HG03558 (cell line): Measurements from ENCODE around the gene CHDH.

Experiments used
- ATAC-seq: cut with Tn5 transposase; IDR thresholded peaks from one replicate; pipeline ENCODE4 v1.9.1; 2021; ENCODE audit warnings: moderate number of reproducible peaks; ENCODE audit not compliant: unreplicated experiment; ENCODE audit errors: extremely low read depth

CHDH gene

GRCh38 chr3:53858096-53858741, 12.0 kb upstream of the CHDH start:
- no peak for ATAC-seq

GRCh38 chr3:53856964-53857363, 10.7 kb upstream of the CHDH start:
- ATAC-seq, result no peak

- no peak for ATAC-seq
Observed at GRCh38 chr3:53850895-53851294, 4.7 kb upstream of the CHDH start.

DNA sequence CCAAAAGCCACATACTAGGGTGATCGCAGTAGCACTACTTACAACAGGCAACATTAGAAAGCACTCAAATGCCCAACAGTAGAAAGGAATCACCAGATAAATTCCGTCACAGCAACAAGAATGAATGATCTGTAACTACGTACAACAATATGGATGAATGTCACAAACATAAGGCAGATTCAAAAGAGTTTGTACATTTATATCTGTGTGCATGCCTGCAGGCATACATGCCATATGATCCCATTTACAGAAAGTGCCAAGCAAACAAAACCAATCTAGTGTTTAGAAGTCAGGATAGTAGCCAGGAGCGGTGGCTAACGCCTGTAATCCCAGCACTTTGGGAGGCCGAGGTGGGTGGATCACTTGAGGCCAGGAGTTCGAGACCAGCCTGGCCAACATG, 3.7 kb upstream of the CHDH start:
- no peak for ATAC-seq

DNA sequence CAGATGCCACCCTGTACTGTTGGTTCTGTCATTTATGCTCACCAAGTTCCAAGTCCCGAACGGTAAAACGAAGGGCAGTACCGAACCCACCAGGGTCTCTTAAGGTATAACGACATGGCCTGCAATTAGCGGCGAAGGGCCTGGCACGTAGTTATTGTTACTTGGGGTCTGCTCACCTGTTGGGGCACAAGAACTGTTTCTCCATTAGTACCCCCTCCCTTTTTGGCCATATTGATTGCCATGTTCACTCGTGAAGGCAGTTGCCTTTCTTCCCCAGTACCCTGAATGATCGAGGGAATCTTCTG, 584 bp upstream of the CHDH start:
- ATAC-seq, result no peak

DNA sequence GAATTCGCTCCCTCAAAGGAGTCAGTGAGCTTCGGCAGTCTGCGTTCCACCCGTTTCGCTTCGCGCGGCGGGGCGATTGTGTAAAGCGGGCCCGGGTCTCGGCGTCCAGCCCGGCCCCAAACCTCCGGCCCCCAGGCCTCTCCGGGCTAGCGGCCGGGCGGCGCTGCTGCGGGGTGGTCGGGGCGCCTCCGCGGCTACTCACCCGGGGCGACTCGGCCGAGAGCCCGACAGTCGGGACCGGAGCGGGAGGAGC, 412 bp downstream of the CHDH start:
- ATAC-seq, result no peak

- no peak for ATAC-seq
Observed at GRCh38 chr3:53845103-53845880, 927 bp downstream of the CHDH start.

GRCh38 chr3:53844262-53845102, 1.7 kb downstream of the CHDH start:
- ATAC-seq, result no peak

- ATAC-seq, result no peak
Observed at GRCh38 chr3:53843195-53844177, 2.7 kb downstream of the CHDH start.

- ATAC-seq, result no peak
Observed at GRCh38 chr3:53842436-53843194, 3.6 kb downstream of the CHDH start.

DNA sequence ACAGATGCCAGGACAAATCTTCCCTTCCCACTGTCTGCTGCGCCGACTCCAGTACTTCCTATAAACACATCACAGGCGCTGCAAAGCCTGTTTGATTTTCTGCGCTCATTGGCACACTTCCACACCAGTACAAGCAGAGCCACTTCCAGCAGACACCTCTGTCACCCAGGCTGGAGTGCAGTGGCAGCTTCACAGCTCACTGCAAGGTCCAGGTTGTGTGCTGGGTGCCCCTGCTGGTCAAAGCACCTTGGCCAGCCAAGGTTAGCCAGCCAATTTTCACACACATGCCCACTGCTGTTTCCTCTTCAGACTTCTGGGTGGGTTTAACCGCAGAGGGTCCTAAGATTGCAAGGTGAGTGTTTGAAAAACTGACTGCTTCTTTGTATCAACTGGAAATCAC, 4.9 kb downstream of the CHDH start:
- ATAC-seq, result no peak

GRCh38 chr3:53837331-53837730, 8.9 kb downstream of the CHDH start:
- no peak for ATAC-seq

DNA sequence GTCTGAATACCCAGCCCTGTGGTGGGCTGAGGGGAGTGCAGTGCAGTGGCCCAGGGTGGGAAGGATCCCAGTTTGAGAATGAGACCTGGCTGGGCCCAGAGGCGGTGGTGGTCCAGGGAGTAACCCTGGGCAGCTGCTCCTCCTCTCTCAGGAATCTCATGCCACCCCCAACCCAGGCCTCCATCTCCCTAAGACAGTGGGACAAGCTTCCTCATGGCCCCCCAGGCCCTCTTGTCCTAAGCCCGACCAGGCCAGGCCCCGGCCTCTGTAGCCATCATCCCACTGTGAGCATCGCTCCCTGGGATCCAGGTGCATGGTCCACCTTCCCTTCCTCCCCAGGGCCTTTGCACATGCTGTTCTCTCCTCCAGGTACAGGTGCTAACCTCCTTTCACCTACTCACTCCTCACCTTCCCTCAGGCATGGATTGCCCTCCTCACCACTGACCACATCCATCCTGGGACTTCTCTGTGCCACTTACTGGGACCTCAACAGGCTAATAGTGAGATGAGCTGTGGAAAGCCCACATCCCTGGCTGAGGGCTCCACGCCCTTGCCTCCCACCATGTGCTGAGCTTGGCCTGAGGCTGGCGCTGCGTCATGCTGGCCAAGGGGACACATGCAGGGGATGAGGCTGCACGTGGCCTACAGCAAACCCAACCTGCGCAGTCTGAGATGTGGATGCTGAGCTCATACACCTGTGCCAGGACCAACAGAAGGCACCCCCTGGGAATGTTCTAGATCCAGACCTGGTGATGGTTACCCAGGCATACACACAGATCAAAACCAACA, 9.9 kb downstream of the CHDH start:
- no peak for ATAC-seq

DNA sequence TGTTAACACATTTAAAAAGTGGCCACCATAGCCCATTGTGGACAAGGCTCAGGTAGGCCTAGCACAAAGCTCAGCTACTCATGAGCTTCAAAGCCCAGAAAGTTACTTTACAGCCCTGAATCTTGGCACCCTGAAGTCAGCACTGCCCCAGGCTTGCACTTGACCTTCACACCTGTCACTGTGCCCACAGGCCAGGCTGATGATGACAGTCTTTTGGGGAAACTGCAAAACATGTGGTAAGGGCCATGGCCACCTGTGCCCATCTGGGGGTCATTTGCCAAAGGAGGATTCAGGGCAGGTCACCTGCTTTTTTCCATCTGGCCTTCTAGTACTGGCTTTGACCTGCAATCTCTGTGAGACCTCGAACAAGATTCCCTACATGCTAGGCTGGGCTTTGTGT, 11.0 kb downstream of the CHDH start:
- no peak for ATAC-seq

DNA sequence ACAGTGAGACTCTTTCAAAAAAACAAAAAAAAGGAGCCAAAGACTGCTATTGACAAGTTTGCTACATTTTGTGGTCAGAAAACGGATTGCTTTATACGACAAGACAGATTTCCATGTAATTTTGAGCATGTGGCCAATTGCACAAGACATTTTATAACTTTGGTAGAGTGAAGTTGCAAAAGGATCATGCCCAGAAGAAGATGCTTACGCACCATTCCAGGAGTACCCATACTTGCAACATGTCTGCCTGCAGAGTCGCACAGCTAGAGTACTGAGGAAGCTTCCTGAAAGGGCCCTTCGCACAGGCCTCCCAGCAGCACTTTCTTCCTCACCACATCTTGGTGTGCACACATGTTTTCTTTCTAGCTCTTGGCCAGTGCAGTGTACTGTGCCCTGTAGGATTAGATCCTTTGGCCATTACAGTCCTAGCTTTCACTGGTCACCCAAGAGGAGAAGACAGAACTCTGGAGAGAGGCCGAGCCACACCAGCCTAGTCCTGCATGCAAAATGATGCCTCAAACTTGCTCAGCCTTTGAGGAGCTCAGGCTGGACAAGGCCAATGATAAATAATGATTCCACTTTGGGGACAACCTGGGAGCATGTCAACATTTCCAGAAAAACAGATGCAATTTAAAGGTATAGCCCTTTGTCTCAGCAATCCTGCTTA, 11.7 kb downstream of the CHDH start:
- no peak for ATAC-seq

- ATAC-seq, result no peak
Observed at GRCh38 chr3:53833700-53834099, 12.5 kb downstream of the CHDH start.

DNA sequence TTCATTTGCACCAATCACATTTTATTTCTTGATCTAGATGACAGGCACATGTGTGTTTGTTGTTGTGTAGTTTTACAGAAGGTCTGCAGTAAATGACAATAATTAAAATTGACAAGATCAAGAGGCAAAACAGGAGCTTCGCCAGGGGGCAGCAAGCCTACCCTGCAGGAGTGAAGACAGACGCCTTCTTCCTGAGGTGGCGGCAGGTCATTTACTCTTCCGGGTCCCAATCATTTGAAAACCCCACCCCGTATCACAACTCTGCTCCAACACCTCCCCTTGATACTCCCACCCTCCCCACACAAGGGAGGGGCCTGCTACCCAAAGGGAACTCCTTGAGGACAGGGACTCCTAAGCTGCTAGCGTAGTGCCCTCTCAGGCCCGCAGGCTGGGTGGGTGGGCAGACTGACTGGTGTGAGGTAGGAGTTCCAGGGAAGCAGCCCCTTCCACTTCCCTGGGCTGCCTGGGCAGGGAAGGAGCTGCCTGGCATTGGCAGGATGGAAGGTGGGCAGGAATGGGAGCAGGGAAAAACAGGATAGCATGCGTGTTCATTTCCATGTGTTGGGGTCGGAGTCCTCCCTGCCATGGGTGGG, 13.1 kb downstream of the CHDH start:
- ATAC-seq, result no peak

DNA sequence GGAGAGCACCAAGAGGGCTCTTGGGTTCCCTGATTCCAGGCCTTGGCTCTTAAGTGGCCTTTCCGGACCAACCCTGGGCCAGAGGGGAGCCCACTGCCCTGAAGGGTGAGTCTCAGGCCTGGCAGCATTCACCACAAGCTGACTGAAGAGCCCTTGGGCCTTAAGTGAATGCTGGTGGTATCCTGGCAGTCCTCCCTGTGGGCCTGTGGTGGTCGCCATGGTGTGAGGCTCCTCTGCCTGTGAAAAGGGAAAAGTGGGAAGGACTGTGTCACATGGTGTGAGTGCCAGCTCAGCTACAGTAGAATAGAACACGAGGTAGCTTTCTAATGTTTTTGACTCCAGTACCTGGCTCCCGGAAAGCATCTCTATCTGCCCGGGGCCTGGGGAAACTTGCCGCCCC, 15.3 kb downstream of the CHDH start:
- ATAC-seq, result no peak
